ENCODE results near the gene ACOT8. TPM values are rescaled to one million over a fixed set of nuclear protein-coding genes. Genes with fewer than 3 reads are reported as not detected.

The ACOT8 gene
- polyA plus RNA-seq, 1 donor (not counting 4 experiments of a cell fraction or from before 2014, with no cell fraction given): 23.9 TPM

DNA sequence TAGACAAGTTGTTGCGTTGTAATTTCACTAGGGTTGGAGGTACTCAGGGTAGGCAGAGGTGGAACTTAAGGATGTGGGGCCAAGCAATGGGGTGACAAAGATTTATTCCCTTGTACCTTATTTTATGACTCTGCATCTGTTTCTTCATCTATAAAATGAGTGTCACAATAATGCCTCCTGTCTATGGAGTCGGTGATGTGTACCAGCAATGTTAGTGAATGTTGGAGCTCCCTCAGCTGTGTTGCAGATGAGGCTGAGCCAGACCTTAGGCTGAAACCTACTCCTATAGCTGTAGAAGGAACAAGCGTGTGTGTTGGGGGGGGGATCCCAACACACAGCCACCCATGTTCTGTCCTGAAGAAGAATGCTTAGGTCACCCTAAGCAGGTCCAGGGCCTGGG is 40.2 kb downstream of the ACOT8 start:
- dilution Hi-C loops (cut with MboI; ENCODE audit: extremely low pct_ligation_motif_present, low sequenced_read_pairs): no loop called here
- Histone ChIP-seq H3K79me2 (ENCODE audit: control insufficient read depth, insufficient read depth, low read length) (peaks cover 21% of the 10 kb centered on the region), H2AFZ (ENCODE audit: control insufficient read depth, low read length) (no peak overlapping the region), H3K4me1 (ENCODE audit: control insufficient read depth, extremely low read depth, insufficient read depth, low read length) (peaks cover 9% of the 10 kb centered on the region), H3K9me3 (ENCODE audit: control insufficient read depth, low read depth, low read length) (no peaks in the 10 kb centered on the region), H3K4me3 (ENCODE audit: control insufficient read depth in 2 of 3, extremely low read depth in 1 of 3, insufficient read depth in 2 of 3, low read depth in 1 of 3, low read length in 3 of 3) (no peak overlapping the region), H3K27me3 (ENCODE audit: control insufficient read depth, extremely low read depth, insufficient read depth, low read length) (no peaks in the 10 kb centered on the region), H3K9me1 (ENCODE audit: control insufficient read depth, extremely low read depth, insufficient read depth, low read length) (no peaks in the 10 kb centered on the region), H3K36me3 (ENCODE audit: control insufficient read depth in 2 of 2, extremely low read depth in 1 of 2, insufficient read depth in 2 of 2, low read length in 2 of 2) (peaks cover 0 to 10% of the 10 kb centered on the region in 2 experiments), H4K20me1 (ENCODE audit: control insufficient read depth, extremely low read depth, insufficient read depth, low read length) (peaks cover 6% of the 10 kb centered on the region), H3K27ac (ENCODE audit: control insufficient read depth, insufficient read depth, low read length) (no peak overlapping the region), H3K9ac (ENCODE audit: control insufficient read depth, extremely low read depth, insufficient read depth, low read length) (no peak overlapping the region), H3K4me2 (ENCODE audit: control insufficient read depth, extremely low read depth, insufficient read depth, low read depth, low read length) (no peak overlapping the region)
- no peak for DNase-seq (ENCODE audit: low read depth, low spot score)
- TF ChIP-seq EZH2 (IDR thresholded peaks at IDR 0.05; ENCODE audit: low read length): no peak
- TF ChIP-seq, protein P1, sequence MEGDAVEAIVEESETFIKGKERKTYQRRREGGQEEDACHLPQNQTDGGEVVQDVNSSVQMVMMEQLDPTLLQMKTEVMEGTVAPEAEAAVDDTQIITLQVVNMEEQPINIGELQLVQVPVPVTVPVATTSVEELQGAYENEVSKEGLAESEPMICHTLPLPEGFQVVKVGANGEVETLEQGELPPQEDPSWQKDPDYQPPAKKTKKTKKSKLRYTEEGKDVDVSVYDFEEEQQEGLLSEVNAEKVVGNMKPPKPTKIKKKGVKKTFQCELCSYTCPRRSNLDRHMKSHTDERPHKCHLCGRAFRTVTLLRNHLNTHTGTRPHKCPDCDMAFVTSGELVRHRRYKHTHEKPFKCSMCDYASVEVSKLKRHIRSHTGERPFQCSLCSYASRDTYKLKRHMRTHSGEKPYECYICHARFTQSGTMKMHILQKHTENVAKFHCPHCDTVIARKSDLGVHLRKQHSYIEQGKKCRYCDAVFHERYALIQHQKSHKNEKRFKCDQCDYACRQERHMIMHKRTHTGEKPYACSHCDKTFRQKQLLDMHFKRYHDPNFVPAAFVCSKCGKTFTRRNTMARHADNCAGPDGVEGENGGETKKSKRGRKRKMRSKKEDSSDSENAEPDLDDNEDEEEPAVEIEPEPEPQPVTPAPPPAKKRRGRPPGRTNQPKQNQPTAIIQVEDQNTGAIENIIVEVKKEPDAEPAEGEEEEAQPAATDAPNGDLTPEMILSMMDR (optimal IDR thresholded peaks at IDR 0.05 in 1 of 3, IDR thresholded peaks at IDR 0.05 in 1 of 3, conservative IDR thresholded peaks at IDR 0.05 in 1 of 3; ENCODE audit: extremely low read depth in 1 of 3, insufficient read depth in 2 of 3, low read length in 3 of 3): no peak
- FAIRE-seq: no peak

DNA sequence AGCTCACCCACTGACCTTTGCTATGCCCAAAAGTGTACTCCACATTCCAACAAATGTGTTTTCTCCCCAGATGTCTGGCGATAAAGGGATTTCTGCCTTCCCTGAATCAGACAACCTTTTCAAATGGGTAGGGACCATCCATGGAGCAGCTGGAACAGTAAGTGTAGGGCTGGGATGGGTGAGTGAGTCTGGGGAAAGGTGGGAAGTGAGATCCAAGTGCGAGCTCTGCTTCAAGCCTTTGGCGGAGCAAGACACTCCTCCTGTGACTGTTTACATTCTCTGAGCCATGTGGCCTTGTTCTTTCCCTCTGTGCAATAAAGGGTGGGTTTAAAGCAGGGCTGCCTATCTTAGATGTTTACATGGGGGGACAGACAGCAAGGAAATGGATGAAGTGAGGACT is 42.9 kb downstream of the ACOT8 start:
- FAIRE-seq (no peak), DNase-seq (ENCODE audit: low read depth, low spot score) (no peak)
- Histone ChIP-seq H3K9ac (ENCODE audit: control insufficient read depth, extremely low read depth, insufficient read depth, low read length) (no peak overlapping the region), H3K4me2 (ENCODE audit: control insufficient read depth, extremely low read depth, insufficient read depth, low read depth, low read length) (no peak overlapping the region), H3K4me3 (ENCODE audit: control insufficient read depth in 2 of 3, extremely low read depth in 1 of 3, insufficient read depth in 2 of 3, low read depth in 1 of 3, low read length in 3 of 3) (no peak overlapping the region), H2AFZ (ENCODE audit: control insufficient read depth, low read length) (no peak overlapping the region), H3K79me2 (ENCODE audit: control insufficient read depth, insufficient read depth, low read length) (peaks cover 21% of the 10 kb centered on the region), H4K20me1 (ENCODE audit: control insufficient read depth, extremely low read depth, insufficient read depth, low read length) (peaks cover 6% of the 10 kb centered on the region), H3K9me3 (ENCODE audit: control insufficient read depth, low read depth, low read length) (no peaks in the 10 kb centered on the region), H3K27ac (ENCODE audit: control insufficient read depth, insufficient read depth, low read length) (no peak overlapping the region), H3K9me1 (ENCODE audit: control insufficient read depth, extremely low read depth, insufficient read depth, low read length) (no peaks in the 10 kb centered on the region), H3K27me3 (ENCODE audit: control insufficient read depth, extremely low read depth, insufficient read depth, low read length) (no peaks in the 10 kb centered on the region), H3K36me3 (ENCODE audit: control insufficient read depth in 2 of 2, extremely low read depth in 1 of 2, insufficient read depth in 2 of 2, low read length in 2 of 2) (peaks cover 9 to 16% of the 10 kb centered on the region in 2 experiments), H3K4me1 (ENCODE audit: control insufficient read depth, extremely low read depth, insufficient read depth, low read length) (peaks cover 13% of the 10 kb centered on the region)
- TF ChIP-seq EZH2 (IDR thresholded peaks at IDR 0.05; ENCODE audit: low read length): no peak
- TF ChIP-seq, protein P1 (optimal IDR thresholded peaks at IDR 0.05 in 1 of 3, IDR thresholded peaks at IDR 0.05 in 1 of 3, conservative IDR thresholded peaks at IDR 0.05 in 1 of 3; ENCODE audit: extremely low read depth in 1 of 3, insufficient read depth in 2 of 3, low read length in 3 of 3): no peak
- dilution Hi-C loops (cut with MboI; ENCODE audit: extremely low pct_ligation_motif_present, low sequenced_read_pairs): no loop called here
